ENCODE data around the gene LYPD1.

LYPD1 gene

GRCh38 chr2:132668987-132669907 is 758 bp downstream of the LYPD1 start:
- peak in 16 of 56 donors; percentile 10 to 61 (median 32) for DNase-seq

- DNase-seq = peak in 20 of 56 donors; percentile 2 to 69 (median 36)
These were observed 1.7 kb downstream of the LYPD1 start for GRCh38 chr2:132668189-132668823.

- no peak for DNase-seq
These were observed 2.3 kb downstream of the LYPD1 start for GRCh38 chr2:132667706-132668105.

GRCh38 chr2:132665401-132666140 is 4.4 kb downstream of the LYPD1 start:
- DNase-seq = no peak

GRCh38 chr2:132664096-132664495 is 5.9 kb downstream of the LYPD1 start:
- no peak for DNase-seq

- DNase-seq = no peak
These were observed 7.3 kb downstream of the LYPD1 start for GRCh38 chr2:132662732-132663131.

- DNase-seq = no peak
These were observed 10.7 kb downstream of the LYPD1 start for GRCh38 chr2:132659331-132659730.

GRCh38 chr2:132656266-132656975 is 13.6 kb downstream of the LYPD1 start:
- no peak for DNase-seq

- DNase-seq = no peak
These were observed 15.0 kb downstream of the LYPD1 start for GRCh38 chr2:132654968-132655367.

GRCh38 chr2:132654335-132654734 is 15.7 kb downstream of the LYPD1 start:
- DNase-seq = no peak

GRCh38 chr2:132652474-132652873 is 17.5 kb downstream of the LYPD1 start:
- peak in 3 of 56 donors; percentile 28 to 30 (median 28) for DNase-seq

- peak in 6 of 56 donors; percentile 6 to 67 (median 20) for DNase-seq
These were observed 18.6 kb downstream of the LYPD1 start for GRCh38 chr2:132651115-132652045.

- DNase-seq = peak in 1 of 56 donors; percentile 38
These were observed 23.4 kb downstream of the LYPD1 start for GRCh38 chr2:132646540-132647108.

- DNase-seq = peak in 5 of 56 donors; percentile 12 to 44 (median 22)
These were observed 24.1 kb downstream of the LYPD1 start for GRCh38 chr2:132645722-132646539.

- DNase-seq = peak in 4 of 56 donors; percentile 16 to 22 (median 20)
These were observed 24.8 kb downstream of the LYPD1 start for GRCh38 chr2:132645176-132645575.

GRCh38 chr2:132642415-132642814 is 27.6 kb downstream of the LYPD1 start:
- DNase-seq = no peak

- DNase-seq = no peak
These were observed 28.2 kb downstream of the LYPD1 start for GRCh38 chr2:132641819-132642218.

- no peak for DNase-seq
These were observed 29.9 kb downstream of the LYPD1 start for GRCh38 chr2:132640116-132640515.

Data from nucleus accumbens (tissue), 56 donors.